ENCODE measurements around the gene ERVK3-1. TPM values are rescaled to one million over a fixed set of nuclear protein-coding genes. Genes with fewer than 3 reads are reported as not detected.
A peak's percentile ranks its signal among the peaks of the same experiment; 100 is the strongest.

ERVK3-1 gene
- total RNA-seq, 1 donor from 2014 or later: 40.9 TPM

DNA sequence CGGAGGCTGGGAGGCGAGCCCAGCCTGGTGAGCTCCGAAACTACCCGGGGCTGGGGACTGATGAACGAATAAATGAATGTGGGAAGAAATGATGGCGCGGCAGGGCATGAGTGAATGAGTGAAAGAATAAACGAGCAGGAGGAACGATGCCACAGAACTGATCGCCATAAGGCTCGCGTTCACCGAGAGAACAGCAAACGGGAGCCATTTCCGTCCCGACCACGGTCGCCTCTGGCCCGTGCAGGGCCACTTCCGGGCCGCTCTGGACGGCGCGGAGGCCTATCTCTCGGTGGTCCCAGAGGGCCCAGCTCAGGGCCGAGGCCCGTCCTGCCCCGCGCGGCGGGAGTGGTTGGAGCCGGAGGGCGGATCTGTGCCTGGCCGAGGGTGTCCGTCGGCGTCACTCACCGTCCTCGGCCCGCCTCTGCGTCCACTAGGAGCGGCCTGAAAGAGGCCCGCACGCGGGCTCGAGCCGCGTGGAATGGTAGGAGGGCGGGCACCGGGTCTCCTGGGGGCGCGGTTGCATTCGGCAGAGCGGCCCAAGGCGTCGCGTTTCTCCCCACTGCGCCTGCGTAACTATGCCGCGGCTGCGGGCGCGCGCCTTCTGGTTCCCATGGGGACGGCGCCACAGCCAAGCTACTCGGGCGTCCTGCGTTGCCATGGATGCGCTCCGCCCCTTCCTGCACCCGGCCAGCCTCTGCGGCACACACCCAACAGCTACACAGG, 57.3 kb downstream of the ERVK3-1 start, which contains the start of gene ZNF497:
Gene ZNF497, minus strand, starts transcription at position 480 of the 723 bp plus-strand sequence. CDS start 5,116 bp downstream, outside the sequence.
- Histone ChIP-seq H3K4me1 (ENCODE audit: insufficient read depth, low read length) (peaks cover 4% of the 10 kb centered on the region), H3K27ac (ENCODE audit: low read depth, low read length) (peak within 1 kb of the TSS; percentile 85)

DNA sequence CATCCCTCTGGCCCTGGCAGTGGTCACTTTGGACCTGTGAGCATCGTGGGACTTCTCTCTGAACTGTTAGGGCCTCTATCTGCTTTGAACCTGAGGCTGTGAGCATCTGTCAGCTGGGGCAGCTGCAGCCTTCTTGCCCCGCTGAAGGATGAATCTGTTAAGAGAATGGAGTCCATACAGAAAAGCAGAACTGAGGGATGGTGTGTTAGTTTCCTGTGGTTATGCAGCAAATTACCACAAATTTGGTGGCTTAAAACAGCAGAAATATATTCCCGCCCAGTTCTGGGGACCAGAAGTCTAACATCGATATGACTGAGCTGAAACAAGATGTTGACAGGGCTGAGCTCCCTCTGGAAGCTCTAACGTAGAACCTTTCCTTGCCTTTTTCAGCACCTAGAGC, 59.0 kb downstream of the ERVK3-1 start:
- no peak overlapping the region for H3K27ac ChIP-seq (ENCODE audit: low read depth, low read length)
- H3K4me3 Mint-ChIP-seq (ENCODE audit: unreplicated experiment): no peak overlapping the region
- H3K36me3 Mint-ChIP-seq (ENCODE audit: low read depth, unreplicated experiment): peaks cover 5% of the 10 kb centered on the region
- H3K27me3 Mint-ChIP-seq (ENCODE audit: low read depth, unreplicated experiment): no peaks in the 10 kb centered on the region
- H3K27me3 ChIP-seq (ENCODE audit: insufficient read depth, low read length): no peaks in the 10 kb centered on the region
- H3K9me3 ChIP-seq (ENCODE audit: insufficient read depth, low read depth, low read length): peaks cover 3% of the 10 kb centered on the region
- H3K4me3 ChIP-seq (ENCODE audit: insufficient read depth, low read depth, low read length): no peak overlapping the region
- no peak overlapping the region for H3K27ac Mint-ChIP-seq (ENCODE audit: unreplicated experiment)
- no peak for TF ChIP-seq EZH2 (IDR thresholded peaks at IDR 0.05; ENCODE audit: insufficient read depth, low read length)
- TF ChIP-seq, protein P1, sequence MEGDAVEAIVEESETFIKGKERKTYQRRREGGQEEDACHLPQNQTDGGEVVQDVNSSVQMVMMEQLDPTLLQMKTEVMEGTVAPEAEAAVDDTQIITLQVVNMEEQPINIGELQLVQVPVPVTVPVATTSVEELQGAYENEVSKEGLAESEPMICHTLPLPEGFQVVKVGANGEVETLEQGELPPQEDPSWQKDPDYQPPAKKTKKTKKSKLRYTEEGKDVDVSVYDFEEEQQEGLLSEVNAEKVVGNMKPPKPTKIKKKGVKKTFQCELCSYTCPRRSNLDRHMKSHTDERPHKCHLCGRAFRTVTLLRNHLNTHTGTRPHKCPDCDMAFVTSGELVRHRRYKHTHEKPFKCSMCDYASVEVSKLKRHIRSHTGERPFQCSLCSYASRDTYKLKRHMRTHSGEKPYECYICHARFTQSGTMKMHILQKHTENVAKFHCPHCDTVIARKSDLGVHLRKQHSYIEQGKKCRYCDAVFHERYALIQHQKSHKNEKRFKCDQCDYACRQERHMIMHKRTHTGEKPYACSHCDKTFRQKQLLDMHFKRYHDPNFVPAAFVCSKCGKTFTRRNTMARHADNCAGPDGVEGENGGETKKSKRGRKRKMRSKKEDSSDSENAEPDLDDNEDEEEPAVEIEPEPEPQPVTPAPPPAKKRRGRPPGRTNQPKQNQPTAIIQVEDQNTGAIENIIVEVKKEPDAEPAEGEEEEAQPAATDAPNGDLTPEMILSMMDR (IDR thresholded peaks at IDR 0.05; ENCODE audit: insufficient read depth, low read depth, low read length): no peak
- DNase-seq (ENCODE audit: low read depth) (no peak), FAIRE-seq (no peak)
- no peaks in the 10 kb centered on the region for H3K36me3 ChIP-seq (ENCODE audit: insufficient read depth, low read length)
- H4K20me1 ChIP-seq (ENCODE audit: insufficient read depth, low read length): no peaks in the 10 kb centered on the region
- no peak overlapping the region for H3K4me2 ChIP-seq (ENCODE audit: low read length)
- no peak overlapping the region for H3K9ac ChIP-seq (ENCODE audit: low read length)
- no peaks in the 10 kb centered on the region for H3K79me2 ChIP-seq (ENCODE audit: insufficient read depth, low read length)
- peaks cover 4% of the 10 kb centered on the region for H3K4me1 ChIP-seq (ENCODE audit: insufficient read depth, low read length)
- H2AFZ ChIP-seq (ENCODE audit: low read depth, low read length): no peak overlapping the region
- H3K9me3 Mint-ChIP-seq (ENCODE audit: unreplicated experiment): no peaks in the 10 kb centered on the region
- H3K4me1 Mint-ChIP-seq (ENCODE audit: low read depth, unreplicated experiment): peaks cover 1% of the 10 kb centered on the region

More for the DNA sequence above, 57.3 kb downstream of the ERVK3-1 start, which contains the start of gene ZNF497:
- Mint-ChIP-seq H3K27me3 (ENCODE audit: low read depth, unreplicated experiment) (no peaks in the 10 kb centered on the region), H3K4me1 (ENCODE audit: low read depth, unreplicated experiment) (peaks cover 4% of the 10 kb centered on the region), H3K4me3 (ENCODE audit: unreplicated experiment) (peak within 1 kb of the TSS; percentile 88), H3K27ac (ENCODE audit: unreplicated experiment) (peak within 1 kb of the TSS; percentile 90), H3K36me3 (ENCODE audit: low read depth, unreplicated experiment) (peaks cover 8% of the 10 kb centered on the region), H3K9me3 (ENCODE audit: unreplicated experiment) (no peaks in the 10 kb centered on the region)
- Histone ChIP-seq H3K9me3 (ENCODE audit: insufficient read depth, low read depth, low read length) (peaks cover 7% of the 10 kb centered on the region), H3K9ac (ENCODE audit: low read length) (peak within 1 kb of the TSS; percentile 89), H3K4me3 (ENCODE audit: insufficient read depth, low read depth, low read length) (peak within 1 kb of the TSS; percentile 71), H3K27me3 (ENCODE audit: insufficient read depth, low read length) (no peaks in the 10 kb centered on the region), H2AFZ (ENCODE audit: low read depth, low read length) (peak within 1 kb of the TSS; percentile 97), H3K36me3 (ENCODE audit: insufficient read depth, low read length) (no peaks in the 10 kb centered on the region), H4K20me1 (ENCODE audit: insufficient read depth, low read length) (no peaks in the 10 kb centered on the region), H3K79me2 (ENCODE audit: insufficient read depth, low read length) (no peaks in the 10 kb centered on the region), H3K4me2 (ENCODE audit: low read length) (peak within 1 kb of the TSS; percentile 99)
- DNase-seq (ENCODE audit: low read depth) (peak; percentile 87), FAIRE-seq (no peak)
- TF ChIP-seq EZH2 (IDR thresholded peaks at IDR 0.05; ENCODE audit: insufficient read depth, low read length): no peak
- TF ChIP-seq, protein P1 (IDR thresholded peaks at IDR 0.05; ENCODE audit: insufficient read depth, low read depth, low read length): no peak

Small RNA genes within 50 kb of the gene (microRNA-seq; reads per million reads assigned to microRNA genes)
- not detected for gene MIR6806

Other genes with a start within 250 kb of the ERVK3-1 start
- 1.5 and 1.7 TPM in 2 replicates for gene ZNF135, start 246.1 kb upstream of the ERVK3-1 start, total RNA-seq
- gene ZSCAN18, start 207.1 kb upstream of the ERVK3-1 start, total RNA-seq: 28.6 and 31.8 TPM in 2 replicates
- 10.8 and 11.1 TPM in 2 replicates for gene ZNF329, start 154.6 kb upstream of the ERVK3-1 start, total RNA-seq
- gene ZNF274, start 122.3 kb upstream of the ERVK3-1 start, total RNA-seq: 38.5 and 39.0 TPM in 2 replicates
- 23.4 and 23.7 TPM in 2 replicates for gene ZNF544, start 76.5 kb upstream of the ERVK3-1 start, total RNA-seq
- 10.0 and 10.4 TPM in 2 replicates for gene ZNF8, start 26.4 kb upstream of the ERVK3-1 start, total RNA-seq
- 2.7 and 3.1 TPM in 2 replicates for gene ZSCAN22, start 21.6 kb downstream of the ERVK3-1 start, total RNA-seq
- gene A1BG, start 48.1 kb downstream of the ERVK3-1 start, total RNA-seq: 32.3 and 35.9 TPM in 2 replicates
- 0.43 and 0.55 TPM in 2 replicates for gene ZNF497, start 57.4 kb downstream of the ERVK3-1 start, total RNA-seq
- gene ZNF837, start 75.7 kb downstream of the ERVK3-1 start, total RNA-seq: 2.4 and 2.9 TPM in 2 replicates
- 793 and 891 TPM in 2 replicates for gene RPS5, start 81.9 kb downstream of the ERVK3-1 start, total RNA-seq
- 0.36 and 0.41 TPM in 2 replicates for gene RNF225, start 90.3 kb downstream of the ERVK3-1 start, total RNA-seq
- gene ZNF584, start 103.3 kb downstream of the ERVK3-1 start, total RNA-seq: 11.7 and 12.7 TPM in 2 replicates
- gene ZNF132, start 134.8 kb downstream of the ERVK3-1 start, total RNA-seq: 1.4 and 1.9 TPM in 2 replicates
- 4.9 and 5.7 TPM in 2 replicates for gene ZNF324B, start 146.2 kb downstream of the ERVK3-1 start, total RNA-seq
- 9.3 and 9.6 TPM in 2 replicates for gene ZNF324, start 161.7 kb downstream of the ERVK3-1 start, total RNA-seq
- gene ZNF446, start 171.0 kb downstream of the ERVK3-1 start, total RNA-seq: 6.0 and 6.2 TPM in 2 replicates
- gene SLC27A5, start 206.6 kb downstream of the ERVK3-1 start, total RNA-seq: 6.8 TPM in 2 replicates
- 16.2 and 16.3 TPM in 2 replicates for gene ZBTB45, start 214.4 kb downstream of the ERVK3-1 start, total RNA-seq
- gene TRIM28, start 238.7 kb downstream of the ERVK3-1 start, total RNA-seq: 339 and 351 TPM in 2 replicates
- gene CHMP2A, start 249.7 kb downstream of the ERVK3-1 start, total RNA-seq: 71.3 and 80.0 TPM in 2 replicates

Measured in astrocyte (in vitro differentiated cells and primary cell).